NK-92 treated with Interleukin-12 subunit alpha and Interleukin-12 subunit beta, amount 100 ng/mL, for 24 hours (cell line): ENCODE data around the gene ZNF780A.
"Not testable (repeated sequence)": the region's sequence is repeated elsewhere in the genome, so short reads cannot be mapped to it uniquely, and the experiment has no call there.

ENCODE experiments used
- DNase-seq: peaks from one replicate; lab custom pipeline; 2025; lab: John Stamatoyannopoulos, UW

The ZNF780A gene

GRCh38 chr19:40090241-40091204, at the start of gene ZNF780A:
Gene ZNF780A, minus strand, starts transcription at chr19:40090943. Its CDS starts 6,190 bp downstream, at chr19:40084753.
- peak; percentile 60 for DNase-seq

DNA sequence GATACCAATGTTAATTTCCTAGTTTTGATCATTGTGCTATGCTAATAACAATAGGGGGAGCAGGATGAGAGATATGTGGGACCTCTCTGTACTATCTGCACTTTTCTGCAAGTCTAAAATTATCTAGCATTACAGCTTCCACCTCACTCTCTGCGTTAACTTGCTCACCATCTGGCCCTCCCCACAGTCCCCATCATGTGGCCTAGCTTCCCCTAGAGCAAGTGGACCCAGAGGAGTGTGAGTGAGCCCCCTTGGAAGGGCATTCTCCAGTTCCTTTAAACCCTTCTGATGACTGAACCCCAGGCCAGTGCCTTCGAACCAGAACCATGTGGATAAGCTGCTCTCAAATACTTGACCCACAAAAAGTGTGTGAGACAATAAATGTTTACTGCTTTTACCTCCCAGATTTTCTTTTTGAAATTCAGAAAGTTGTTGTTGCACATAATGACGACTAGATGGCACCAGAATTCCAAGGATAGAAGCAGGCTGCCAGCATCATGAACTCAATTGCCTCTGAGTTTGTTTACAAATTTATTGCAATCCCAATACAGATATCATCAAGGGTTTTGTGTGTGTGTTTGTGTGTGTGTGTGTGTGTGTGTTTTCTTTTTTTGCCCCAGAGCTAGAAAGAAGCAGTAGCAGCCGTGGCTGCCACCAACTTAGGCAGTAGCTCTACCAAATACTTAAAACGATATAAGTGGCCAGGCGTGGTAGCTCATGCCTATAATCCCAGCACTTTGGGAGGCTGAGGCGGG, 49.0 kb upstream of the ZNF780A start:
- DNase-seq: no peak

GRCh38 chr19:40136818-40137217, 46.1 kb upstream of the ZNF780A start:
- no peak for DNase-seq

GRCh38 chr19:40134866-40135265, 44.1 kb upstream of the ZNF780A start:
- DNase-seq: no peak

GRCh38 chr19:40133491-40133890, 42.7 kb upstream of the ZNF780A start:
- DNase-seq: no peak

DNA sequence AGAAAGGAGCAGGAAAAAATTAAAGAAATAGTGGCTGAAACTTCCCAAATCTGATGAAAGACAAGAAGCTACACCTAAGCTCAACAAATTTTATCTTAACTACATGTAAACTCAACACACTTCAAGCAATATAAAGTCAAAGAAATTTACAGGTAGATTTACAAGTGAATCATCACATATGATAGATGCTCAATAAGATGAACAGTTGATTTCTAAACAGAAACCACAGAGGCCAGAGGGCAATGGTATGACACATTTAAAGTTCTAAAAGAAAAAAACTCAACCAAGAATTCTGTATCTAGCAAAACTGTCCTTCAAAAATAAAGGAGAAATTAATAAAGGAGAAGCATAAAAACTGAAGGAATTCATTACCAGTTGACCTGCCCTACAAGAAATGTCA, 39.3 kb upstream of the ZNF780A start:
- no peak for DNase-seq

GRCh38 chr19:40129425-40129824, 38.7 kb upstream of the ZNF780A start:
- DNase-seq: no peak

DNA sequence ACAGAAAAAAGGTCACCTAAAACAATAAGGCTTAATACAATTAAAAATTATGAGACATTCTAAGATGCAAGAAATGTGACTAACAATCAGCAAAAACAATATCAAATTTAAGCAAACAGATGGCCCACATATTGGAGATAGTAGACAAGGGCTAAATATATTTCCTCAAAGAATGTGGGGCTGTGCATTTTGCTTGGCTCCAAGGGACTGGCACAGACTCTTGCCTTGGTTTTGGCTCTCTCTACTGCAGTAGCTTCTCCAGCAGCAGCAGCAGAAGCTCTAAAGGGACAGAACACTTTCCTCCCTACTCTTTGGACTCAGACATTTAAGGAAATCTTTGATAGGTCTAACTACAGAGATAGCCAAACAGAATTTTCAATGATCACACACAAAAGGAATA, 38.2 kb upstream of the ZNF780A start:
- no peak for DNase-seq

DNA sequence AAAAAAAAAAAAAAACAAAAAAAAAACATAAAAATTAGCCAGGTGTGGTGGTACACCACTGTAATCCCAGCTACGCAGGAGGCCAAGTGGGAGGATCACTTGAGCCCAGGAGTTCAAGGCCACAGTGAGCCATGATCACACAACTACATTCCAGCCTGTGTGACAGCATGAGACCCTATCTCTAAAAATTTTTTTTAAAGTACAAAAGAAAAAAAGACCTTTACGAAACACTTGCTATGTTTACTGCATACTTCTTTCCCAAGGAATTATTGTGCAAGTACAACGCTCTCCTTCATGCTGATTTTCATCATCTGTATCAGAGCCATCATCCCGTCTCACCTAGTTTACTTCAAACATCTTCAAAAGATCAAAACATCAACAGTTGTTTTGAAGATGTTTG, 28.6 kb upstream of the ZNF780A start:
- no peak for DNase-seq

DNA sequence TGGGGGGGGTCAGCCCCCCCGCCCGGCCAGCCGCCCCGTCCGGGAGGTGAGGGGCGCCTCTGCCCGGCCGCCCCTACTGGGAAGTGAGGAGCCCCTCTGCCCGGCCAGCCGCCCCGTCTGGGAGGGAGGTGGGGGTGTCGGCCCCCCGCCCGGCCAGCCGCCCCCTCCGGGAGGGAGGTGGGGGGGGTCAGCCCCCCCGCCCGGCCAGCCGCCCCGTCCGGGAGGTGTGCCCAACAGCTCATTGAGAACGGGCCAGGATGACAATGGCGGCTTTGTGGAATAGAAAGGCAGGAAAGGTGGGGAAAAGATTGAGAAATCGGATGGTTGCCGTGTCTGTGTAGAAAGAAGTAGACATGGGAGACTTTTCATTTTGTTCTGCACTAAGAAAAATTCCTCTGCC, 27.9 kb upstream of the ZNF780A start:
- not testable (repeated sequence) for DNase-seq

DNA sequence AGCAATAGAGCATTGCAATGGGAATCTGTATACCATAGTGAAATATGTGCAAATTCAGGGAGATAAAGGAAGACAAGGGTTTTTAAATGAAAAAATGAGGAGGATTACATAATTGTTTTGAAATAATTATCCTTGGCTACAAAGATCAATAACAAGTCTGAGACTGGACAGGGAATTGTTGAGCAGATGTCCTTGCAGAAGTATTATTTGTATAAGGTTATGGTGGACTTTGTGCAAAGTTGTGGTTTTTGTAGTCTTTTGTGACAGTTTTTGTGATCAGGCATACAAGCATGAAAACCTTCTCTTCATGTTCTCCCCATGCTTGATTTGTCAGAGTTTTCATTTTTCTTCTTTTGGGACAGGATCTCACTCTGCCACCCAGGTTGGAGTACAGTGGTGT, 25.3 kb upstream of the ZNF780A start:
- no peak for DNase-seq

GRCh38 chr19:40114119-40114518, 23.4 kb upstream of the ZNF780A start:
- DNase-seq: not testable (repeated sequence)

DNA sequence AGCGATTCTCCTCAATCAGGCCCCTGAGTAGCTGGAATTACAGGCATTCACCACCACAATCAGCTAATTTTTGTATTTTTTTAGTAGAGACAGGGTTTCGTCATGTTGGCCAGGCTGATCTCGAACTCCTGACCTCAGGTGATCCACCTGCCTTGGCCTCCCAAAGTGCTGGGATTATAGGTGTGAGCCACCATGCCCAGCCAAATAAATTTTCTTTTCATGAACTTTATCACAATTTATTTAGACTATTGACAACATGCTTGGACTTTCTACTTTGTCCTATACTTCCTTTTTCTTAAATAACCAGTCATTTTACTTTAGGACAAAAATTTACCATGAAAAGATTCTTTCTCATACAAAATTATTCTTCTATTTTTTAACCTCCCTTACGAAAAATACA, 21.5 kb upstream of the ZNF780A start:
- DNase-seq: not testable (repeated sequence)

DNA sequence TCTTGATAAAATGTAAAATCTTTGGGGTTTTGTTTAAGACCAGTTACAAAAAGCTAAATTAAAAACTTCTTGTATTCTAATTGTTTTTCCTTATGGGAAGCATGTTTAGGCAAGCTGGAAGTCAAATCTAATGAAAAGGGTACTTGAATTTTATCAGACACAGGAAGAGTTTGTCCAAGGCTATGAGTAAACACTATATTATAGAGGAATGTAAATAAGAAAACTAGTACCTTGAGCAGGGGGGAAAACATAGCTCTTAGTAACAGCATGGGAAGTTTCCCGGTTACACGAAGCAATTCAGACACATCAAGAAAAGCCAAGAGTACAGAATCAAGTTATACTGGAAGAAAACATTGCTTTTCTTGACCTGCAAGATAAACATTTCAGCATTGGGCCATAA, 19.8 kb upstream of the ZNF780A start:
- DNase-seq: no peak

GRCh38 chr19:40104754-40105153, 14.0 kb upstream of the ZNF780A start:
- no peak for DNase-seq

- no peak for DNase-seq
These were observed 12.9 kb upstream of the ZNF780A start for GRCh38 chr19:40103600-40103999.

- no peak for DNase-seq
These were observed 11.1 kb upstream of the ZNF780A start for GRCh38 chr19:40101813-40102212.

DNA sequence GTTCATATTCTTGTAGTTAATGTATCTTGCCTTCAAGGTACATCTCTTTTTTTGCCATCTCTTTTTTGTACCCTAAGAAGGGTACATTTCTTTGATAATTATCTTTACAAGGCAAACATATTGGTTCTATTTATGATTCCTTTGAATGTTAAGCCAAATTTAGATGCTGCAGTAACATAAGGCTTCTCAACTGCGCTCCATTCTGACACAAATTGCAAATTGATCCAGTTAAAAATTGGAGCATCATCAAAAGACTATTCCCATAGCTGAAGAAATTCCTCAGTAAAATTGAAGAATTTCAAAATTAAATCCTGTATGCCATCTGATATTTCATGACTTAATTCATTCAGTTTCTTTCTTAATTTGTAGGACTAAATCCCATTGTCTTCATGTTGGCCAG, 2.7 kb upstream of the ZNF780A start:
- no peak for DNase-seq

DNA sequence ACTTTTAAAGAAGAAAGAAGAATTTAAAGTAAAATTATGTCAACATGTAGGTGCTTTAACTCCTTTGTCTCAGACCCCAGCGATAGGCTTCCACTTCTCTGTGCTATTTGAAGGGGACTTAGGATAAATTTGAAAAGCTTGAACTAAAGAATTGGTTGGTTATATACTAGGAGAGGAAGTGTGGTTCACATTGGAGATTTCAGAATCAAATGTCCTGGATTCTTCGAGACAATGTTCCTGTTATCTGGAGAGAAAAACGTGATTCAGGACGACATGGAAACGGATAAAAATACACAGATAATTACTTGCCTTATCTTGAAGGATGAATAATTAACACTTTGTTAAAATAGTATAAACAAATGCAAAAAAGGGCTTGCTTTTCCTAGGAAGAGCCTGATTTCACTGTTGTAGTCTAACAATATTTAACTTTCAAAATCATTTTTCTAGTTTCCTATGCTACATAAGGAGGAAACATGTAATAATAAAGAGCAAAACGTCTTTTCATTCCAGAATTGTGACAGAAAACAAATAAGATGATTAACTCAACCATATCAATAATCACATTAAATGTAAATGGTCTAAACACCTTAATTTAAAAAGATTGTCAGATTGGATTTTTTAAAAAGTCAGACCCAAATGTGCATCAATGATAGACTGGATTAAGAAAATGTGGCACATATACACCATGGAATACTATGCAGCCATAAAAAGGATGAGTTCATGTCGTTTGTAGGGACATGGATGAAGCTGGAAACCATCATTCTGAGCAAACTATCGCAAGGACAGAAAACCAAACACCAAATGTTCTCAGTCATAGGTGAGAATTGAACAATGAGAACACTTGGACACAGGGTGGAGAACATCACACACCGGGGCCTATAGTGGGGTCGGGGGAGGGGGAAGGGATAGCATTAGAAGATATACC, 724 bp upstream of the ZNF780A start:
- DNase-seq: no peak

GRCh38 chr19:40089462-40089861, 1.3 kb downstream of the ZNF780A start:
- no peak for DNase-seq

- no peak for DNase-seq
These were observed 2.3 kb downstream of the ZNF780A start for GRCh38 chr19:40088299-40089047.
